SJCRH30 (cell line): ENCODE data around the gene L1CAM. TPM values are rescaled to one million over a fixed set of nuclear protein-coding genes. Genes with fewer than 3 reads are reported as not detected.

Source experiments
- DNase-seq, 2 experiments: peaks; one replicate each; pipeline ENCODE4 v3.0.0-alpha.2; 2015 to 2020
- H3K27ac ChIP-seq: fragments of 250-450 bp; sonication (Bioruptor Pico); 2 replicates; pipeline ENCODE4 v1.5.1; 2020; ENCODE audit warnings: mild to moderate bottlenecking, moderate library complexity
- H3K27me3 ChIP-seq: fragments of 250-450 bp; sonication (Bioruptor Pico); 2 replicates; pipeline ENCODE4 v1.5.1; 2020; ENCODE audit warnings: mild to moderate bottlenecking, moderate library complexity
- H3K36me3 ChIP-seq: fragments of 250-450 bp; sonication (Bioruptor Pico); 2 replicates; pipeline ENCODE4 v1.5.1; 2020; ENCODE audit warnings: mild to moderate bottlenecking, moderate library complexity
- H3K4me1 ChIP-seq: fragments of 250-450 bp; sonication (Bioruptor Pico); 2 replicates; pipeline ENCODE4 v1.5.1; 2020; ENCODE audit warnings: mild to moderate bottlenecking, moderate library complexity
- H3K4me3 ChIP-seq: fragments of 250-450 bp; sonication (Bioruptor Pico); 2 replicates; pipeline ENCODE4 v1.5.1; 2020; ENCODE audit warnings: mild to moderate bottlenecking, moderate library complexity
- H3K9me3 ChIP-seq: fragments of 250-450 bp; sonication (Bioruptor Pico); replicated peaks from 2 replicates; pipeline ENCODE4 v1.5.1; 2020; ENCODE audit warnings: mild to moderate bottlenecking, moderate library complexity
- total RNA-seq: library from RNA; depleted of rRNA; stranded (reverse); fragments of >200 nt; shearing (Covaris generic); gene quantifications from 2 replicates; pipeline ENCODE4 v1.2.3, GENCODE V29; 2014

The L1CAM gene
- total RNA-seq, 1 experiment from 2014 or later = 14.2 TPM

- H3K4me1 ChIP-seq = peaks cover 3% of the 10 kb centered on the region; the same call in 1 of the 2 replicates
- H3K9me3 ChIP-seq = no peaks in the 10 kb centered on the region
- H3K27me3 ChIP-seq = no peaks in the 10 kb centered on the region
- no peaks in the 10 kb centered on the region for H3K36me3 ChIP-seq
- H3K4me3 ChIP-seq = peak overlapping the region; percentile 78
- peak; percentile 94 to 96 for DNase-seq
- peak overlapping the region; percentile 93 for H3K27ac ChIP-seq
These were observed 42.2 kb upstream of the L1CAM start for GRCh38 chrX:153927922-153928760.

- H3K27ac ChIP-seq = peak overlapping the region; percentile 93
- H3K4me1 ChIP-seq = peaks cover 3% of the 10 kb centered on the region
- DNase-seq = no peak
- H3K9me3 ChIP-seq = no peaks in the 10 kb centered on the region
- peak overlapping the region; percentile 78 for H3K4me3 ChIP-seq
- no peaks in the 10 kb centered on the region for H3K36me3 ChIP-seq
- no peaks in the 10 kb centered on the region for H3K27me3 ChIP-seq
These were observed 41.6 kb upstream of the L1CAM start for GRCh38 chrX:153927672-153927921.

- Histone ChIP-seq H3K36me3 (no peaks in the 10 kb centered on the region), H3K4me1 (peaks cover 6% of the 10 kb centered on the region), H3K4me3 (peak overlapping the region; percentile 78), H3K27ac (peak overlapping the region; percentile 93), H3K9me3 (no peaks in the 10 kb centered on the region), H3K27me3 (no peaks in the 10 kb centered on the region)
- peak; percentile 88 to 91 for DNase-seq
These were observed 41.1 kb upstream of the L1CAM start for GRCh38 chrX:153926858-153927671.

- H3K27me3 ChIP-seq = no peaks in the 10 kb centered on the region
- peak overlapping the region; percentile 78 for H3K4me3 ChIP-seq
- peaks cover 6% of the 10 kb centered on the region for H3K4me1 ChIP-seq
- DNase-seq = no peak
- H3K9me3 ChIP-seq = no peaks in the 10 kb centered on the region
- H3K36me3 ChIP-seq = no peaks in the 10 kb centered on the region
- H3K27ac ChIP-seq = peak overlapping the region; percentile 93
These were observed 40.5 kb upstream of the L1CAM start for GRCh38 chrX:153926552-153926857.

- H3K4me3 ChIP-seq = peak within 1 kb of the TSS; percentile 78
- H3K36me3 ChIP-seq = no peaks in the 10 kb centered on the region
- no peaks in the 10 kb centered on the region for H3K9me3 ChIP-seq
- peaks cover 6% of the 10 kb centered on the region for H3K4me1 ChIP-seq
- H3K27me3 ChIP-seq = no peaks in the 10 kb centered on the region
- peak within 1 kb of the TSS; percentile 93 for H3K27ac ChIP-seq
- no peak for DNase-seq
These were observed 40.0 kb upstream of the L1CAM start, which contains the start of gene ARHGAP4 for GRCh38 chrX:153925739-153926551. Gene ARHGAP4, minus strand, starts transcription at chrX:153926264. Its CDS starts 62 bp downstream, at chrX:153926202.

GRCh38 chrX:153925387-153925738 is 39.4 kb upstream of the L1CAM start:
- no peaks in the 10 kb centered on the region for H3K9me3 ChIP-seq
- no peak overlapping the region for H3K4me3 ChIP-seq
- H3K27ac ChIP-seq = no peak overlapping the region
- no peaks in the 10 kb centered on the region for H3K27me3 ChIP-seq
- no peaks in the 10 kb centered on the region for H3K36me3 ChIP-seq
- DNase-seq = no peak
- peaks cover 6% of the 10 kb centered on the region for H3K4me1 ChIP-seq

- no peak overlapping the region for H3K4me3 ChIP-seq
- H3K36me3 ChIP-seq = no peaks in the 10 kb centered on the region
- H3K27ac ChIP-seq = no peak overlapping the region
- DNase-seq = peak; percentile 32 to 52
- H3K27me3 ChIP-seq = no peaks in the 10 kb centered on the region
- H3K4me1 ChIP-seq = peaks cover 6% of the 10 kb centered on the region
- no peaks in the 10 kb centered on the region for H3K9me3 ChIP-seq
These were observed 38.3 kb upstream of the L1CAM start for GRCh38 chrX:153924149-153924861.

GRCh38 chrX:153922932-153923857 is 37.2 kb upstream of the L1CAM start:
- Histone ChIP-seq H3K27me3 (no peaks in the 10 kb centered on the region), H3K36me3 (no peaks in the 10 kb centered on the region), H3K4me3 (no peak overlapping the region), H3K27ac (no peak overlapping the region), H3K4me1 (peaks cover 6% of the 10 kb centered on the region), H3K9me3 (no peaks in the 10 kb centered on the region)
- peak; percentile 69 to 72 for DNase-seq

GRCh38 chrX:153921511-153922446 is 35.8 kb upstream of the L1CAM start:
- Histone ChIP-seq H3K36me3 (no peaks in the 10 kb centered on the region), H3K4me1 (peaks cover 6% of the 10 kb centered on the region), H3K4me3 (peak overlapping the region; percentile 59), H3K27ac (peak overlapping the region; percentile 91), H3K27me3 (no peaks in the 10 kb centered on the region), H3K9me3 (no peaks in the 10 kb centered on the region)
- peak; percentile 68 to 70 for DNase-seq

- no peaks in the 10 kb centered on the region for H3K27me3 ChIP-seq
- H3K4me1 ChIP-seq = peaks cover 3% of the 10 kb centered on the region
- H3K36me3 ChIP-seq = no peaks in the 10 kb centered on the region
- peak overlapping the region; percentile 91 for H3K27ac ChIP-seq
- no peaks in the 10 kb centered on the region for H3K9me3 ChIP-seq
- H3K4me3 ChIP-seq = peak overlapping the region; percentile 59
- DNase-seq = no peak
These were observed 35.1 kb upstream of the L1CAM start for GRCh38 chrX:153921070-153921469.

GRCh38 chrX:153920546-153920945 is 34.6 kb upstream of the L1CAM start:
- H3K36me3 ChIP-seq = no peaks in the 10 kb centered on the region
- no peak overlapping the region; the same call in 1 of the 2 replicates for H3K4me3 ChIP-seq
- no peak overlapping the region for H3K27ac ChIP-seq
- H3K9me3 ChIP-seq = no peaks in the 10 kb centered on the region
- H3K4me1 ChIP-seq = peaks cover 3% of the 10 kb centered on the region
- H3K27me3 ChIP-seq = no peaks in the 10 kb centered on the region
- no peak for DNase-seq

GRCh38 chrX:153919281-153919680 is 33.3 kb upstream of the L1CAM start:
- Histone ChIP-seq H3K36me3 (no peaks in the 10 kb centered on the region), H3K4me1 (peaks cover 3% of the 10 kb centered on the region), H3K4me3 (no peak overlapping the region), H3K27ac (no peak overlapping the region), H3K27me3 (no peaks in the 10 kb centered on the region), H3K9me3 (no peaks in the 10 kb centered on the region)
- no peak for DNase-seq

GRCh38 chrX:153917869-153918268 is 31.9 kb upstream of the L1CAM start:
- no peak overlapping the region for H3K4me3 ChIP-seq
- no peaks in the 10 kb centered on the region for H3K9me3 ChIP-seq
- H3K27me3 ChIP-seq = no peaks in the 10 kb centered on the region
- DNase-seq = no peak
- no peak overlapping the region for H3K27ac ChIP-seq
- peaks cover 3% of the 10 kb centered on the region; the same call in 1 of the 2 replicates for H3K4me1 ChIP-seq
- no peaks in the 10 kb centered on the region for H3K36me3 ChIP-seq
